HFFc6 (cell line): ENCODE data around the gene CXCR5. TPM values are rescaled to one million over a fixed set of nuclear protein-coding genes. Genes with fewer than 3 reads are reported as not detected.

ENCODE experiments used
- DNase-seq: peaks from one replicate; pipeline ENCODE4 v3.0.0-alpha.2; 2018
- H3K27ac Mint-ChIP-seq: 2 replicates; pipeline ENCODE4 v1.8.0; 2020; ENCODE audit warnings: mild to moderate bottlenecking, mixed read lengths
- H3K27me3 Mint-ChIP-seq: 2 replicates; pipeline ENCODE4 v1.8.0; 2021; ENCODE audit warnings: mild to moderate bottlenecking, moderate library complexity, mixed read lengths; ENCODE audit not compliant: insufficient read depth
- H3K36me3 Mint-ChIP-seq: 2 replicates; pipeline ENCODE4 v1.8.0; 2021; ENCODE audit warnings: low read depth, mixed read lengths
- H3K4me1 Mint-ChIP-seq: 2 replicates; pipeline ENCODE4 v1.8.0; 2020; ENCODE audit warnings: low read depth, mixed read lengths
- H3K4me3 Mint-ChIP-seq: 2 replicates; pipeline ENCODE4 v1.8.0; 2020; ENCODE audit warnings: mild to moderate bottlenecking, moderate library complexity, mixed read lengths
- H3K9me3 Mint-ChIP-seq: 2 replicates; pipeline ENCODE4 v1.8.0; 2020; ENCODE audit warnings: mild to moderate bottlenecking, mixed read lengths
- microRNA-seq: library from miRNA; unstranded; fragments of <30 nt; microRNA quantifications from one replicate; pipeline ENCODE4, GENCODE V29; 2019
- total RNA-seq, 6 experiments: library from RNA; stranded (reverse); fragmentation: NEBNext Ultra II Directional; extraction: Animal tissue kit (Norgen Biotek cat#: 25700); gene quantifications; 2 replicates in 1 of 6; 3 replicates in 5 of 6; pipeline ENCODE4 v1.2.3, GENCODE V29; 2021
- TF ChIP-seq, protein P1 (sequence below): fragments of 200-600 bp; sonication (generic); IDR thresholded peaks from 2 replicates; pipeline ENCODE4 v1.5.0; 2021; ENCODE audit warnings: antibody characterized with exemption, mild to moderate bottlenecking

Gene CXCR5
- total RNA-seq, 6 experiments from 2014 or later: 0.06 TPM; not detected in 5

DNA sequence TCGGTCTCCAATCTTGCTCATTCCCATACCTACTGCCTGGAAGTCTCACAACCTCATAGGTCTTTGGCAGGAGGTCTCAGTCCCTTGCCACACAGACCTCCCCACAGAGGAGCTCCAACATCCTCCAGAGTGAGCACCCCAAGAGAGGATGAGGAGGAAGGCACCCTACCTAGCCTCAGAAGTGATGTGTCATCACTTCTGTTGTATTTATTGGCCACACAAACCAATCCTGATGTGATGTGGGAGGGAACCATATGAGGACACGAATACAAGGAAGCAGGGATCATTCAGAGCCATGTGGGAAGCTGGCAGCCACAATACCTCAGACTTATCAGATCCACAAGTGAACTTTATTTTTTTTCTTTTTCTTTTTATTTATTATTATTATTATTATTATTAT is 63.4 kb downstream of the CXCR5 start:
- H3K4me3 Mint-ChIP-seq: no peak overlapping the region
- no peaks in the 10 kb centered on the region for H3K36me3 Mint-ChIP-seq
- H3K27me3 Mint-ChIP-seq: peaks cover 20% of the 10 kb centered on the region
- H3K4me1 Mint-ChIP-seq: no peaks in the 10 kb centered on the region
- DNase-seq: no peak
- no peak overlapping the region for H3K27ac Mint-ChIP-seq
- no peaks in the 10 kb centered on the region for H3K9me3 Mint-ChIP-seq
- TF ChIP-seq, protein P1, sequence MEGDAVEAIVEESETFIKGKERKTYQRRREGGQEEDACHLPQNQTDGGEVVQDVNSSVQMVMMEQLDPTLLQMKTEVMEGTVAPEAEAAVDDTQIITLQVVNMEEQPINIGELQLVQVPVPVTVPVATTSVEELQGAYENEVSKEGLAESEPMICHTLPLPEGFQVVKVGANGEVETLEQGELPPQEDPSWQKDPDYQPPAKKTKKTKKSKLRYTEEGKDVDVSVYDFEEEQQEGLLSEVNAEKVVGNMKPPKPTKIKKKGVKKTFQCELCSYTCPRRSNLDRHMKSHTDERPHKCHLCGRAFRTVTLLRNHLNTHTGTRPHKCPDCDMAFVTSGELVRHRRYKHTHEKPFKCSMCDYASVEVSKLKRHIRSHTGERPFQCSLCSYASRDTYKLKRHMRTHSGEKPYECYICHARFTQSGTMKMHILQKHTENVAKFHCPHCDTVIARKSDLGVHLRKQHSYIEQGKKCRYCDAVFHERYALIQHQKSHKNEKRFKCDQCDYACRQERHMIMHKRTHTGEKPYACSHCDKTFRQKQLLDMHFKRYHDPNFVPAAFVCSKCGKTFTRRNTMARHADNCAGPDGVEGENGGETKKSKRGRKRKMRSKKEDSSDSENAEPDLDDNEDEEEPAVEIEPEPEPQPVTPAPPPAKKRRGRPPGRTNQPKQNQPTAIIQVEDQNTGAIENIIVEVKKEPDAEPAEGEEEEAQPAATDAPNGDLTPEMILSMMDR: no peak

Small RNAs within 50 kb of the gene (microRNA-seq; reads per million reads assigned to microRNA genes)
- not detected for gene MIR4492

Other genes with a start within 250 kb of the CXCR5 start
- gene TREH, start 204.2 kb upstream of the CXCR5 start, total RNA-seq: under 1 TPM in 1 of 6 experiments, not detected in 5; 0.07 TPM
- gene DDX6, start 92.7 kb upstream of the CXCR5 start, total RNA-seq: 100 to 1,000 TPM; 127 to 151 (median 133) TPM
- gene BCL9L, start 42.0 kb downstream of the CXCR5 start, total RNA-seq: 100 to 1,000 TPM; 120 to 135 (median 127) TPM
- under 1 TPM in 4 of 6 experiments, not detected in 2; 0.19 to 0.83 (median 0.29) TPM for gene UPK2, start 72.4 kb downstream of the CXCR5 start, total RNA-seq
- not detected for gene FOXR1, start 87.9 kb downstream of the CXCR5 start, total RNA-seq
- 10 to 100 TPM; 15.5 to 19.1 (median 17.0) TPM for gene CENATAC, start 114.2 kb downstream of the CXCR5 start, total RNA-seq
- gene RPS25, start 134.5 kb downstream of the CXCR5 start, total RNA-seq: 100 to 1,000 TPM; 699 to 981 (median 857) TPM
- gene TRAPPC4, start 134.9 kb downstream of the CXCR5 start, total RNA-seq: 10 to 100 TPM; 71.7 to 92.6 (median 81.4) TPM
- gene SLC37A4, start 147.0 kb downstream of the CXCR5 start, total RNA-seq: 10 to 100 TPM in 3 of 6 experiments, 1 to 10 TPM in 3; 7.1 to 12.0 (median 10.3) TPM
- gene HYOU1, start 173.3 kb downstream of the CXCR5 start, total RNA-seq: 100 to 1,000 TPM; 141 to 180 (median 163) TPM
- gene VPS11, start 183.9 kb downstream of the CXCR5 start, total RNA-seq: 10 to 100 TPM; 27.4 to 31.4 (median 27.8) TPM
- gene HMBS, start 201.0 kb downstream of the CXCR5 start, total RNA-seq: 10 to 100 TPM; 31.1 to 45.6 (median 41.9) TPM
- 10 to 100 TPM; 40.5 to 52.5 (median 49.1) TPM for gene DPAGT1, start 218.0 kb downstream of the CXCR5 start, total RNA-seq
- 10 to 100 TPM; 10.0 to 13.5 (median 10.8) TPM for gene C2CD2L, start 223.5 kb downstream of the CXCR5 start, total RNA-seq
- gene HINFP, start 237.7 kb downstream of the CXCR5 start, total RNA-seq: 10 to 100 TPM in 4 of 6 experiments, 1 to 10 TPM in 2; 9.9 to 13.4 (median 11.3) TPM